ENCODE results near the gene PLCB1.
"Not testable (repeated sequence)": the region's sequence is repeated elsewhere in the genome, so short reads cannot be mapped to it uniquely, and the experiment has no call there.

DNA sequence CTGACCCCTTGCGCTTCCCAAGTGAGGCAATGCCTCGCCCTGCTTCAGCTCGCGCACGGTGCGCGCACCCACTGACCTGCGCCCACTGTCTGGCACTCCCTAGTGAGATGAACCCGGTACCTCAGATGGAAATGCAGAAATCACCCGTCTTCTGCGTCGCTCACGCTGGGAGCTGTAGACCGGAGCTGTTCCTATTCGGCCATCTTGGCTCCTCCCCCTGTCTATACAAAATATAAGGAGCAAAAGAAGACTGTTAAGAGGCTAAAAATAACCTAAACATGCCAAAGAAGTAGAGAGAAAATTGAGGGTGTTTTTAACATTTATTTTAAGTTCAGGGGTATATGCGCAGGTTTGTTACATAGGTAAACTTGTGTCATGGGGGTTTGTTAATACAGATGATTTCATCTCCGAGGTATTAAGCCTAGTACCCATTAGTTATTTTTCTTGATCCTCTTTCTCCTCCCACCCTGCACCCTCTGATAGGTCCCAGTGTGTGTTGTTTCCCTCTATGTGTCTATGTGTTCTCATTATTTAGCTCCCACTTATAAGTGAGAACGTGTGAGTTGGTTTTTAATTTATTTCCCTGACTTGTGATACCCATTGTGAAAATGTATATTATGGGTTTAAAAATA lies 469.0 kb downstream of the PLCB1 start:
- not testable (repeated sequence) for TF ChIP-seq EZH2 (IDR thresholded peaks at IDR 0.05; ENCODE audit: low read length)
- TF ChIP-seq, protein P1, sequence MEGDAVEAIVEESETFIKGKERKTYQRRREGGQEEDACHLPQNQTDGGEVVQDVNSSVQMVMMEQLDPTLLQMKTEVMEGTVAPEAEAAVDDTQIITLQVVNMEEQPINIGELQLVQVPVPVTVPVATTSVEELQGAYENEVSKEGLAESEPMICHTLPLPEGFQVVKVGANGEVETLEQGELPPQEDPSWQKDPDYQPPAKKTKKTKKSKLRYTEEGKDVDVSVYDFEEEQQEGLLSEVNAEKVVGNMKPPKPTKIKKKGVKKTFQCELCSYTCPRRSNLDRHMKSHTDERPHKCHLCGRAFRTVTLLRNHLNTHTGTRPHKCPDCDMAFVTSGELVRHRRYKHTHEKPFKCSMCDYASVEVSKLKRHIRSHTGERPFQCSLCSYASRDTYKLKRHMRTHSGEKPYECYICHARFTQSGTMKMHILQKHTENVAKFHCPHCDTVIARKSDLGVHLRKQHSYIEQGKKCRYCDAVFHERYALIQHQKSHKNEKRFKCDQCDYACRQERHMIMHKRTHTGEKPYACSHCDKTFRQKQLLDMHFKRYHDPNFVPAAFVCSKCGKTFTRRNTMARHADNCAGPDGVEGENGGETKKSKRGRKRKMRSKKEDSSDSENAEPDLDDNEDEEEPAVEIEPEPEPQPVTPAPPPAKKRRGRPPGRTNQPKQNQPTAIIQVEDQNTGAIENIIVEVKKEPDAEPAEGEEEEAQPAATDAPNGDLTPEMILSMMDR (optimal IDR thresholded peaks at IDR 0.05 in 1 of 3, IDR thresholded peaks at IDR 0.05 in 1 of 3, conservative IDR thresholded peaks at IDR 0.05 in 1 of 3; ENCODE audit: extremely low read depth in 1 of 3, insufficient read depth in 2 of 3, low read length in 3 of 3), result not testable (repeated sequence)

Data from keratinocyte (primary cell).